NOMO-1 treated with DMSO at 0.1 percent for 48 hours (cell line): ENCODE data around the gene INPP4A.
A peak's percentile ranks its signal among the peaks of the same experiment; 100 is the strongest.

Experiments
- DNase-seq: peaks from one replicate; lab custom pipeline; 2025; ENCODE audit not compliant: unreplicated experiment; lab: John Stamatoyannopoulos, UW

INPP4A gene

GRCh38 chr2:98608116-98608961, 163.7 kb downstream of the INPP4A start, which contains the start of the genes COA5 and UNC50:
Gene COA5 (minus strand): TSS chr2:98608512. CDS start chr2:98608405, 107 bp downstream.
Gene UNC50 (plus strand): TSS chr2:98608589. CDS start chr2:98609760, 1,171 bp downstream.
- peak; percentile 89 for DNase-seq

GRCh38 chr2:98608962-98609604, 164.4 kb downstream of the INPP4A start:
- DNase-seq: peak; percentile 20

DNA sequence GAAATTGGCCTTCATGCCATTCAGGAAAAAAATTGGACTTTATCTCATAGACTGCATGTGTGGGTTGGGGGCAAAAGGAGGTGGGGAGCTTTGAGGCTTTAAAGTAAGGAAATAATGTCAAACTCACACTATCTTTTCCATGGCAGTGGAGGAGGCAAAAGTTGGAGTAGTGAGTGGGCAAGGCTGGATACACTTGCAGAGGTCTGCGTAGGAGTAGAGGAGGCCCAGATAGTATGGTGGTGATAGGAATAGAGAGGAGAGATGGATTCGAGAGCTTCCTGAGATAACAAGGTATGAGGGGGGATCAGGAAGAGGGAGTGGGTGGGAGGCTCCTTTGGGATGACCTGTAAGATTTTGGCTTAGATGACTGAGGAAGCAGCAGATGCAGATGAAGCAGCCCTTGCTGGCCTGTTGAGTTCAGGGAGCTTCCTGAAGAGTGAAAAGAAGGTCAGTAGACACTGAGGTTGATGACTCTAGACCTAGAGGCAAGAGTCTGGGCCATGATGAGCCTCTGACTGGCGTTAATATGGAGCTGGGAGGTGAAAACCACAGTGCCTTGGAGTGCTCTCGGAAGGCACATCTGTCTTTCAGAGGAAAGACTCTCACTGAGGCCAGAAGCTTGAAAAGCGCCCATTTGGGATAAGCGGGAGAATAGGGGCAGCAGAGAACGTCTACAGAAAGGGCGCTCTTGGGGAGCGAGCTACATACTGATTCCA, 169.5 kb downstream of the INPP4A start:
- no peak for DNase-seq

GRCh38 chr2:98615481-98615880, 170.8 kb downstream of the INPP4A start:
- no peak for DNase-seq

- no peak for DNase-seq
Observed at GRCh38 chr2:98617149-98617548, 172.5 kb downstream of the INPP4A start.

DNA sequence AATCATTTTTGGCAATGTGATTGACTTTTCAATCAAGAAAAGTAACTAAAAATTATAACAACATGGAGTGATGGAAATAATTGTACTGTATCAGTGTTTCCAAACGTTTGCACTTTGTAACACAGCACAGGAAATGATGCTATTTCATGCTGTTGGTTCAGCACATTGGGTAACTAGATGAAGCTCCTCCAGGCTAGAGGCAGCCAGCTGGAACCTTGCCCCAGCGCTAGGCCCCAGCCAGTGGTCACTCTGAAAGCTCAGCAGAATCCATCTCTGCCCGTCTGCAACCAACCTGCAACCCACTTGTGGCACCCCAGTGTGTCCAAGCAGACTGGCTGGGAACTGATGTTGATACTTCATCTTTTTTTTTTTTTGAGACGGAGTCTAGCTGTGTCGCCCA, 179.0 kb downstream of the INPP4A start:
- no peak for DNase-seq

DNA sequence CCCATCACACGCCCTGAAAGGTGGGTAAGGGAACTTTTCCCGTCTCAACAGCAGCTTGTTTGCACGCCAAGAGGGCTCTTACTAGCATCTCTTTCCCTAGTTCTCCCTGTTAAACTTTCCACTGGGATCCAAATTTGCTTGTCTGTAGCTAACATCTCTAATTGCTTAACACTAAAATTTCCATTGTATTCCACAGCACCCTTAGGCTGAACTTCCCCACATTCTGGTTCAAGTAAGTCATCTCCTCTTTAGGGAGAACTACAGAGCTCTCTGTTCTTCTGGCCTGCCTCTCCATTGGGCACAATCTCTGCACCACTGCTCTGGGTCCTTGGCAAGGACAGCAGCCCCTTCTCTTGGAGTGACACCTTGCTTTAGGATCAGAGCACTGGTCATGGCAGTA, 187.7 kb downstream of the INPP4A start:
- no peak for DNase-seq

- no peak for DNase-seq
Observed at GRCh38 chr2:98634406-98635092, 189.9 kb downstream of the INPP4A start.

DNA sequence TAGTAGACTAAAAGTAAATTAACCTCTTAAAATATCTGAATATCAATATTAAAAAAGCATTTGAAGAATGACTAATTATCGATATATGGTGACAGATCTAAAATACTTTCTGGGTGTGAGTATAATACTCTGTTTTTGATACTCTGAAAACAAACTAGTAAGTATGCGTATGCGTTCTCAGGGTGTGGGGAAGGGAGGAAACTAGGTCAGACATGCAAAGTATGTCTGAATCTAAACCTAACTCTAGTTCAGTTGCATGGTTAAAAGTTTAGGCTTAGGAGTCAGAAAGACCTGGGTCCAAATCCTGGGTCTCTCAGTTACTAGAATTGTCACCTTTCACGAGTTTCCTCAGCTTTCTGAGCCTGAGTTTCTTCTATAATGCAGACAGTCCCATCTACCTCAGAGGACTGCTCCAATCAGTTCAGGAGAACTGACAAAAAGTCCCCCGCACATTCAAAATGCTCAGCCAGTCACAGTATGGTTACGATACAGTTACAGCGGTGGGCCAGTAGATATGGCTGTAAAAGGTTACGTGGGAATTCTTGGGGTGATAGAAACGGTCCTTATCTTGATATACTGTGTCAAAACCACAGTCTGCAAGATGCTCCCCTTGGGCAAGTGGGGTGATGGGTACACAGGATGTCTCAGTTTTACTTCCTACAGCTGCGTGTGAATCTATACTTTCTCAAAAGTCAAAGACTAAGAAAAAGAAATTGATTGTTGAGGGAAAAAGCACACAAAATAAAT, 192.9 kb downstream of the INPP4A start:
- no peak for DNase-seq

GRCh38 chr2:98643496-98644100, 198.9 kb downstream of the INPP4A start:
- peak; percentile 30 for DNase-seq
